Mesenteric fat pad (tissue), 1 donor: Measurements from ENCODE around the gene VPS37C. TPM values are rescaled to one million over a fixed set of nuclear protein-coding genes. Genes with fewer than 3 reads are reported as not detected.
"Not testable (repeated sequence)": the region's sequence is repeated elsewhere in the genome, so short reads cannot be mapped to it uniquely, and the experiment has no call there.

Source experiments
- DNase-seq: peaks from one replicate; pipeline ENCODE4 v3.0.0-alpha.2; 2020; ENCODE audit warnings: low spot score
- total RNA-seq: library from RNA; stranded (reverse); fragmentation: NEBNext Ultra II Directional; extraction: Animal tissue kit (Norgen Biotek cat#: 25700); gene quantifications from one replicate; pipeline ENCODE4 v1.2.1, GENCODE V29; 2021
- donor health status: DM: yes; HTN: yes; CAD: no.

VPS37C gene
- total RNA-seq, 1 donor from 2014 or later, result 21.5 TPM

DNA sequence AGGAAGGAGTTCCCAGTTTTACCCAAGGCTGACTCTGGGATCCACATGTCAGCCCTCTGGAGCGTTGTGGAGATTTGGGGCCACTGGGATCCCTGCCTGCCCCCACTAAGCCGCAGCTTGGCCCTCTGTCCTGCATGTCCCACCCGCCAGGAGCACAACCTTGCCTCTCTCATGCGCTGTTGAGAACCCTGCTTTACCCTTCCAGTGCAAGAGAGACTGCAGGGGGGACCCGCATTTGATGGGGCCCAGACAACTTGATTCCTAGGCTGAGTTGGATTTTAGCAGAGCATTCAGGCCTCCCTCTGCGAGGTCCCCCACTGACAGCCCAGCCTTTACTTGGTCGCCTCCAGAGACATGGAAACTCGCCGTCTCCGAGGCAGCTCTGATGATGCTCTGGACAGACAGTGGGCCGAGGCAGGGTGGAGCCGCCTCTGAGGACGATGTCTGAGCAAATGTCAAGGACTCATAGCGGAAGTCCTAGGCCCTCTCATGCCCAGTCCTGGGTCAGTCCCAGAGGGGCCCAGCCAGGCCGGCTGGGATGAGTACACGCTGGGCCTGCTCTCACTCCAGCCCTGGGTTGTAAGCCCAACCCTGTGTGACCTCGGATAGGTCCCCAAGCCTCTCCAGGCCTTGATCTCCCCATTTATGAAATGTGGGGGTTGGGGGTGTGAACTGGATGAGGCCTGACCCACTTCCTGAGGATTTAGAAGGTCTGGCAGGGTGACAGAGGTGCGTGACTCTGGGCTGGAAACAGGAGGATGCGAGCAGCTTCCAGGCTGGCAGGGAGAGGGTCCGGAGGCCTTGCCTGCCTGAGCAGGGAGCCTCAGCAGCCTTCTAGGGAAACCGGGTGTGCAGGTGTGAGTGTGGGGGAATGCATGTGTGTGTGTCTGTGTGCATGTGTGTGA lies 58.3 kb downstream of the VPS37C start:
- no peak for DNase-seq

DNA sequence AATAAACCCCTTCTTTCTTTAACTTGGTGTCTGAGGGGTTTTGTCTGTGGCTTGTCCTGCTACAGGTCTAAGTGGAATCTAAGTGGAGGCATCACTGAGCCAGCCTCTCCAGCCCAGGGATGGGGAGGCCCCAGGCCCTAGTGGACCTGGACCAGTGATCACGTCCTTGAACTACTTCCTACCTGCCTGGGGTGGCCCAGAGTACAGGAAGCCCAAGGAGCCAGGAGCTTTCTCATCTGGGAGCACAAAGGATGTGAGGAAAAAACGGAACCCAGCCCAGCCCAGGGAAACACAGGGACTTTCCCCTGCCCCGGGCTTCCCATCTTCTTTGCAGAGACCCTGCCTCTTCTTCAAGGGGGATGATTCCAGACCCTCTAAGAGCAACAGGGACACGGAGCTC lies 62.4 kb downstream of the VPS37C start:
- DNase-seq, result peak; percentile 68

DNA sequence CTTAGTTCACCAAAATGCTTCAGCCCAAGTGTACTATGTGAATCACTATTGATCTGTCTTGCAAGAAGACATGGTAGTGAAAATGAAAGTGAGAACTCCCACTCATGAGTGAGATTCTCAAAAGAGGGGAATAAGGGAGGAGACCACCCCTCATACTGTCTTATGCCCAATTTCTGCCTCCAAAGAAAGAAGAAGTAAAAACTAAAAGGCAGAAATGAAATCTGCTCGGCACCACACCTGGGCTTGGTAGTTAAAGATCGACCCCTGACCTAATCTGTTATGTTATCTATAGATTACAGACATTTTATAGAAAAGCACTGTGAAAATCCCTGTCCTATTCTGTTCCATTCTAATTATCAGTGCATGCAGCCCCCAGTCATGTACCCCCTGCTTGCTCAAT lies 63.0 kb downstream of the VPS37C start:
- not testable (repeated sequence) for DNase-seq

DNA sequence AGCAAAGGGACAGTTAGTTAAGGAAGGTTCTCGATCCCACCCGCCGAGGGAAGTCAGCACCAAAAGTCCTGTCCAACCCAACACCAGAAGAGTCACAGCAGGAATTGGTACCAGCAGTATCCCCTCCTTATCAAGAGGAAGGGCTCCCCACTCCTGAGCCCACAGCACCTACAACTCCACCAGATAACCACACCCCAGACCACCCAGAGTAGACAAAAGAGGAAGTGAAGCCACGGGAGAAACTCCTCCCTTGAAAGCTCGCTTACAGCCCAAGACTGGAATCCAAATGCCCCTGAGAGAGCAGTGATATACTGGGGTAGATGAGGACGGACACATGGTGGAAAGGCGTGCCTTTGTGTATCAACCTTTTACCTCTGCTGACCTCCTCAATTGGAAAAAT lies 66.2 kb downstream of the VPS37C start:
- no peak for DNase-seq

DNA sequence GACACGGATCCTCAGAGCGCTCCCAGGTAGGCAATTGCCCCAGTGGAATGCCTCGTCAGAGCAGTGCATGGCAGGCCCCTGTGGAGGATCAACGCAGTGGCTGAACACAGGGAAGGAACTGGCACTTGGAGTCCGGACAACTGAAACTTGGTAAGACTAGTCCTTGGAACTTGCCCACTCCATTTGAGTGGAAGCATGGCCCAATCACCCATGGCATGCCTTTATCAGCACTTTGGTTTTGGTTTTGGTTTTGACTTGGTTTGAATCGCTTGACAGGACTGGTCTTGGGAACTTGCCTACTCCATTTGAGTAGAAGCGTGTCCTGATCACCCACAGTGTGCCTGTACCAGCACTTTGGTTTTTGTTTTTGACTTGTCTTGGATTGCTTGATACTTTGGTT lies 67.1 kb downstream of the VPS37C start:
- not testable (repeated sequence) for DNase-seq

DNA sequence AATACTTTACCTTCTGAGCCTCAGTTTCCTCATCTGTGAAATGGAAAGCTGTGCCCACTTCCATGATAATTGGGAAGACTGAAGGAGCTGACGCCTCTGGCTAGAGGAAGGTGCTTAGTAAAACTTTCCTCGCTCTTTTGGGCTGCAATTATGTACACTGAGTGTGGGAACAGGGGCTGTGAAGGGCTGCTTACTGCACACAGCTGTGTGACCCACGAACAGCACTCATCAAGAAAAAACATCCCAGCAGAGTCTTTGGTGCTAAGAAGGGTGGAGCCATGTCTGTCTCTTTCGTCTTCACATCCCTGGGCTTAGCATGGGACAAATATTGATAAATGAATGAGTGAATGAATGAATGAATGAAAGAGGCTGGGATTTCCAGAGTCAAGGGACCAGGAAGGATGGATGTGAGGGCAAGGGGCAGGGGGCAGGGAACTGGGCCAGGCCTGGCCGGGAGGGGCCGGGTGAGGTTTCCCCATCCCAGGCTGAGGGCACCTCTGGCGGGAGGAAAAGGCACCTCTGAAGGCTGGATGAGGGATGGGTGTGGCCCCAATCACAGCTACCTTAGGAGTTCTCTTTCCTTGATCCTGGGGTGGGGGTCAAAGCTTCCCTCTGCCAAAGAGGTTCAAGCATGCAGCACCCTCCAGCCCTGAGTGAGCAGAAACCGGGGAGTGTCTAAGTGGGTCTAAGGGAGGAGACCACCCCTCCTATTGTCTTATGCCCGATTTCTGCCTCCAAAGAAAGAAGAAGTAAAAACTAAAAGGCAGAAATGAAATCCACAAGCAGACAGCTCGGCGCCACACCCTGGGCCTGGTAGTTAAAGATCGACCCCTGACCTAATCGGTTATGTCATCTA lies 68.1 kb downstream of the VPS37C start:
- no peak for DNase-seq

DNA sequence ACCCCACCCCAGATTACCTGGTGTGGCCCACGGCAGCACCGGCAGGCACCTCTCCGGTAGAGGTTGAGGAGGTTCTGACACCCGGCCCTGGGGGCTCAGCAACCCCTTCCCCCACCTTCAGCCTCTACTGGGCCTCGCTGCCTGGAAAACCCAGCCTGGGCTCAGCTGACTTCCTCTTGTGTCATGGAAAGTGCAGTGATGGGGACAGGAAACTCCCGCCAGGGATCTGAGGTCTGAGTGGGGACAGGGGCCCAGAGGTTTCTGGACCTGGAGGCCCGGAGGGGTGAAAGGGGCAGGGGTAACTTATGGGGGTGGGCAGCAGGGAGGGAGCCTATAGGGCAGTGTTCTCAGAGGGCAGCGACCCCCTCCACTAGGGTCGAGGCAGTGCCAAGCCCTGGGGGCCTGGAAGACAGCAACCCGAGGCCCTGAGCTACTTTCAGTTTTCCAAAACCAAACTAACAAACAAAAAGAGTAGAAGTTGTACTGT lies 68.9 kb downstream of the VPS37C start:
- no peak for DNase-seq

DNA sequence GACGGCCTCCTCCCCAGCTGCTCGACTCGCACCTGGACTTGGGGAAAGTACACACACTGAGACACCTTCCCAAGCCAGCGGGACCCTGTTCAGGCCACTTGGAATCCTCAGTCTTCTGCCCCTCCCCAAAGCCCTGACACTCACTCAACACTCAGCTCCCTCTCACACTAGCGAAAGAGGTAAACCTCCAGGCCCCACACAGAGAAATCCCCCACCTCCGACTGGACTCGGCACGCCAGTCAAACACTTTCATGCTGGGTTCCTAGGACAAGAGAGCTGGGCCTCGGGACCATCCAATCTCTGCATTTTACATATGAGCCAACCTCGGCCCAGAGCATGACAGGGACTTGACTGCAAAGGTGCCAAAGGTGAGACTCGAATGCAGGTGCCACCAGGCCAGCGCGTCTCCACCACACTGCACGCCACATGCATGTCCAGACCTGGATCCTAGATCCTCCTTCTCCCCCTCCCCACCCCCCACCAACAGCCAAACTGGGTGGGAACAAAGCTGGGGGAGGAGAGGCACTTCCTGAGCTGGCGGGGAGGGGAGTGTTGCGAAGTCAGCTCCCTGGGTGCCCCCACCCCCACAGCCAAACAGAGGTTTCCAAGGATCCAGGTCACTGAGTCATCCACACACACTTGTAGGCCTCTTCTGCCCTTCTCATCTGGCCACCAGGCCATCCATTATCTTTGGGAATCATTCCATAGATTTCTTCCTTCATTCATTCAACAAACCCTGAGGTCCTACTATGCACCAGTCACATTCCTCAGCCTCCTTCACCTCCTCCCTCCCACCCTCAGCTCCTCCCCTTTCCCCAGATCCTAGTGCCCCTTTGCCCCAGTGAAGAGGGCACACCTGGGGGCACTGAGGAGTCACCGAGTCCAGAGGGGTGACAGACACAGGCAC lies 69.6 kb downstream of the VPS37C start:
- DNase-seq, result peak; percentile 85

DNA sequence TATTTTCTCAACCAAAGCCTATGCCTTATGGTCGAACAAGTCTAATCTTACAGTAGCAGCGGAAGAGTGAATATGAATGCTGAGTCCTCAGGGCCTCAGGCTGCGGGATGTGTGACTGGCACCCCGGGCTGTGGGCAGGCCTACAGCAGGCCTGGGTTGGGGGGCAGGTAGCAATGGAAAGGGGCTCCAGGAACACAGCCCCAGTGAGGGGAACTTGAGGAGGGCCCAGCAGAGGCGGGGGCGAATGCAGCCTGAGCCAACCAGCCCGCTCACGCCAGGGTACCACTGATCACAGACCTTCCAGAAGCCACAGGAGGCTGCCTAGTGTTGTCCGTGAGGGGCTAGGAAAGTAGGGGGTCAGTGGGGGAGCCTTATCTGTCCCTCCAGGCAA lies 70.2 kb downstream of the VPS37C start:
- no peak for DNase-seq

DNA sequence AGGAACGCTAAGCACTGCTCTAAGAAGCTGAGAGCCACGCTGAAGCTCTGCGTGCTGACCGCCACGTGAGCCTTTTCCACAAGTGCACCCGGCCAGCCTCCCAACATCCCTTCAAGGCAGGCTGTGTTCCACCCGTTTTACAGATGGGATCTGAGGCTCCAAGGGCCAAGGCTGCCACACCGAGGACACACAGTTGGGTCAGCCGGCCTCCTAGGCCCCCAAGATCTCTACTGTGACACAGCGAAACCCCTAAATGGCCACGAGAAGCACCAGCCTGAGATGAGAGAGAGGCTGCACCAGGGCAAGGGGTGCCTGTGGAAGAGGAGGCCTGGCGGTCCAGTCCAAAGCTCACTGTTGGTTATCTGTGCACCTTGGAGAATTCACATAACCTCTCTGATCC lies 70.7 kb downstream of the VPS37C start:
- peak; percentile 68 for DNase-seq

DNA sequence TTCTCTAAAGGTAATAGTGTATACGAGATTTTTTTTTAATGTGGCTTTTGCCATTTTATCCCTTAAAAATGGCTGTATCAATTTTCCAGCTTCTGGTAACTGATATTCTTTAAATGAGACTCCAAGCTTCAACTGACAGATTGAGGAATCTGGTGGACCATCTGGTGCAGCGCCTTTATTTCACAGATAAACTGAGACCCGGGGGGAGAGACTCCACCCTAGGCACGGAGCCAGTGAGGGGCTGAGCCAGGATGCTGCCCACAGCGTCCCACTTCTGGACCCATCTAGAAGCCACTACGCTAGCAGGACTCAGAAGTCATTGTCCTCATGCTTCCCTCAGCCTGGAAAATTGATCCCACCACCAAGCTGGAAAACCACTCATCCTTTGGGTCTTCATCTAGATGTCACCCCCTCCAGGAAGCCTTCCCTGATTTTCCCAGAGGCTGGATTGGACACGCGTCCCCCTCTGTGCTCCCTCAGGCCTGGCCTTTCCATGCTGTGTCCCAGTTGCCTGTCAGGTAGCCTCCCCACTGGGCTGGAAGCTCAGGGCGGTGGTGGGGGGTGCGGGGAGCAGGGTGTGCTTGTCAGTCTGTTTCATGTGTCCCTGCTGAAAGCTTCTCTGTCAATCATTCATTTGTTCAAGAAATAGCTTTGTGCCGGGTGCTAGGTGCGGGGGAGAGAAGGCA lies 71.3 kb downstream of the VPS37C start:
- DNase-seq, result peak; percentile 53

DNA sequence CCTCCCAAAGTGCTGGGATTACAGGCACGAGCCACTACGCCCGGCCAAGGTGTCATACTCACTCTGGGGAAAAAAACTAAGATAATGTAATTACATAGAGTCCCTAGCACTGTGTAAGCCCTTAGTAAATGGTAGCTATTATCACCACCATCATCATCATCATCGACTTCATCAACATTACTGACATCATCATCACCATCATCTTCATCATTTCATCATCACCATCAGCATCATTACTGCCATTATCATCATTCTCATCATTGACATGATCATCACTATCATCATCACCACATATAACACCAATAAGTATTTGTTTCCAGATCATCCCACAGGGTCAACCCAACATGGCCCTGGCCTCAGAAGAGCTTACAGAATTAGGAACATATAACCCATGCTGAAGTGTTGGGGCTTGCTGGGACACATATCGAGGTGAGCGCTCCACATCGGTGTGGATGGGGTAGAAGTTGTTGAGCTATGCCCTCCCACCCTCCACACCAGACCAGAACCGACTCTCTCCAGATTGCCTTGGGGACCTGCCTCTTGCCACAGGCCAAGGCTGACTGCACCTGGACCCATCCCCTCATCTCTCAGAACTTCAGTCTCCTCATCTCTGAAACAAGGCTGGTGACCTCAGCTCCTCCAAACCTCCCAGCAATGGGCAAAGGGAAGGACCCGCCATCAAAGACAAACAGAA lies 73.7 kb downstream of the VPS37C start:
- peak; percentile 64 for DNase-seq

DNA sequence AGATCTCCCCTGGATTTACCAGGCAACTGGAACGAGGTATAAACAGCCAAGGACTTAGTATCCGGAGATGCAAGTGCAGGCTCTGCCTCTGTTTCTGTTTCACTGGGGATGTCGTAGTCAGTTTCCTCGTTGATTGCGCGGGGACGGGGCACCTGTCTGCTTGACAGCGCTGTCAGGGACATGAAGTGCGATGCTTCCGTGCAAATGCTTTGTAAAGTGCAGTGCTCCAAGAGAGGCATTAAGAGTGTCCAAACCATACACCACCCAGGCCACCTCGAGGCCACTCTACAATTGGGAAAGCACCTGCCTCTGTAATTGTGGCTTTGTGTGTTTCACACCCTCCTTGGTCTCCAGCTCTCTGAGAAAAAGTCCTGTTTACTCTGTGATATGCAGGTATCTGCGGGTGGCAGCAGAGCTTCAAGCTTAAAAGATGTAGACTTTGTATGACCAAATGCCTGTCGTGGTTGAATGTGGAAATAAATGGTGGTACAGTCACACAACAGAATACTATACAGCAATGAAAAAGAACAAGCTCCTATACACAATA lies 77.6 kb downstream of the VPS37C start:
- no peak for DNase-seq

DNA sequence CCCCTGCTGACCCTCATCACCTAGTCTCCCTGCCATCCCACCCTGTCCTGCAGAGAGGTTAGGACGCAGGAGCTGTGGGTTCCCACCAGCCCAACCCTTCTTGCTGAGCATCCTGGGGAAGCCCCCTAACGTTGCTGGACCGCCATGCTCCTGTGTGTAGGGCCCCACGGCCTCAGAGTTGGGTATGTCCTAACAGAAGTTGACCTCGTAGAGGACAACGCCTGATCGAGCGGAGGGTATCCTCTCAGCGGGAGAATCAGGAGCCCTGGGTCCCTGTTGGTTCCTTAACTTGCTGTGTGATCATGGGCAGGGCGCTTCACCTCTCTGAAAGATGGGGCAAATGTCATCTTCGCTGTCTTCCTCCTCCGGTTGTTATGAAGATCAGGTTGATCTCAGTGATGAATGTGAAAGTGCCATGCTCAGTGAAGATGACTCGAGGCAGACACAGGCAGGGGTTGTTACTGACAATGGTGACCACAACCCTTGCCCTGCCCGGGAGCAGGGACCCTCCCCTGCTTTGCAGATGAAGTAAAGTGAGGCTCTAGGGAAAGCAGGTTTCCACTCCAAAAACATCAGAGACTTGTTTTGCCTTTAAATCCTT lies 78.2 kb downstream of the VPS37C start:
- peak; percentile 51 for DNase-seq

DNA sequence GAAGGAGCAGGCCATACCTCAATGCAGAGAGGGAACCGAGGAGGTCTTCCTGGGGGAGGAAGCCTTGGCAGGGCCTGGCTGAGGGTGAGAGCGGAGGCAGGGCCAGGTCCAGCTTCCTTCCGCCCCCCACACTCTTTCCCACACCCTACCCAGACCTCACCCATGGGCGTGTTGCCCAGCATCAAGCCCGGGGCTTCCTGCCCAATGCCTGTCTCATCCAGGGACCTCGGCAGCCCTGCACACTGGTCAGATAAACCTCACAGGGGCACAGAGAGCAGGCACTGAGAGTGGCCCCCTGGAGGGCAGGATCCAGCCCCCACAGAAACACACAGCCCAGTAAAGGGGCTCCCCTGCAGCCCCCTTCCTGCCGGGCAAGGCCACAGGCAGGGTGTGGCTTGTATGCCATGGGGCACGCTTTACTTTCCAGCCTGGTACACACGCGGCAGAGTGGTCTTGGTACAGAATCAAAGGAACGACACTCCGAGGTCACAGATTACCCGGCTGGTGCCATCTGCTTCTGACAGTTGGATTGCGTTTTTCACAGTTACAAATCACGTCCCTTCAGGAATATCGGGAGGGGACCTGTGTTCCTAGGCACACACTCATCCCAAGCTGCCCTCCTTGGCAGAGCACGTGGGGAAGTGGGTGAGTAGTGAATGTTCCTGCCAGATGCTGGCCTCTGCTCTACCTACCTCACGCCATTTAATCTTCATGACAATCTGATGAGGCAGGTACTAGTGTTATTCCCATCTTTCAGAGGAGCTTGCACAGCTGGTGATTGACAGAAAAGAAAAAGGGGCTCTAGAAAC lies 79.0 kb downstream of the VPS37C start:
- peak; percentile 69 for DNase-seq

DNA sequence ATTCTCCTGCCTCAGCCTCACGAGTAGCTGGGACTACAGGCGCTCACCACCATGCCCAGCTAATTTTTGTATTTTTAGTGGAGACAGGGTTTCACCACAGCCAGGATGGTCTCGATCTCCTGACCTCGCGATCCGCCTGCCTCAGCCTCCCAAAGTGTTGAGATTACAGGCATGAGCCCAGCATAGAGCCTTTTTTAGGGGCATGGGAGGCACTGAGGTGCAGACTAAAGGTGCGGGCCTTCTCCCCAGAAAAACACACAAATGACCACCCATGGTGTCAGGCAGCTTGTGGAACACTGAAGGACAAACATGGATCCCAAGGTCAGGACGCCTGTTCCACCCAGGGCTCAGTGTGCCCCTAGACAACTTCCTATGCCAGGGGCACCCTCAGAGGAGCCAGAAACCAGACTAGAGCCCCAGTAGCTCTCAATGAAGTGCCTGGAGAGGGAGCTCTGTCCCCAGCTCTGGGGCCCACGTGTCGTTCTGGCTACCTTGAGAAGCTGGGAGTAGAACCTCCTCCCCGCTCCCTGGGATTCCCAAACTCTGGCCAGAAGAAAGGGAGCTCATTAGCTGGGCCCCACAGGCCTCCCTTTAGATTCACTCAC lies 80.1 kb downstream of the VPS37C start:
- peak; percentile 85 for DNase-seq

DNA sequence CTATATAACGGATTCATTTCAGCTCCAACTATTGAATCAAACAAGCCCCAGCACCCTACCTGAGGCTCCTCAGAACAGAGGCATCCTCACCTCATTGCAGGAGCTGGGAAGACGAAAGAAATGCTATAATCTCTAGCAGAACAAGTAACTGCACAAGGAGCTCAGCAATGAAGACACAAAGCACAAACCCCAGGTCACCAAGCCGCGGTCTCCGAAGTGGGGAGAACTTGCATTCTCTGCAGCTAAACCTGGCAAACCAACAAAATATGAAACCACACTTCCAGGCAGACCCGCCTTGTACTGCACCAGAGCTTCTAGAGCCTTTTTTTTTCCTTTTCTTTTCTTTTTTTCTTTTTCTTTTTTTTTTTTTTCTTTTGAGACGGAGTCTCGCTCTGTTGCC lies 80.7 kb downstream of the VPS37C start:
- DNase-seq, result peak; percentile 45
